ENCODE results near the gene TBC1D3G.
"Not testable (repeated sequence)": the region's sequence is repeated elsewhere in the genome, so short reads cannot be mapped to it uniquely, and the experiment has no call there.

Gene TBC1D3G

DNA sequence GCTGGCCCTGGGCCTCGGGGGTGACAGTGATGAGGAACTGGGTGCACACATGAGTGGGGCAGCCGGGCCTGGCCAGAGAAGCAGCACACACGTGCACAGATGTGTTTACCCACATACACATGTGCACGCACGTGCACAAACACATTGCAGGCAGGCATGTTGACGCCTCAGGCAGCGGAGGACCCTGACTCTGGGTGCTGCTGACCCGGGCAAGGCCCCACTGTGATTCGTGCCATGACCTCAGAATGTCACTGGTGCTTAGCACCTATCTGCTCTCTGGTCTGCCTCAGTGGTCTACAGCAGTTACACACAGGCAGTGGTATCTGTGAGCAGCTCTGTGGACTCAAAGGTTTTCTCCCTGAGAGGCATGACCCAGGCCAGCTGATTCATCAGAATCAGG is at the start of gene TBC1D3G:
TBC1D3G (plus strand) TSS at position 301 of the 400 bp plus-strand sequence. CDS start 1,528 bp downstream, outside the sequence.
- not testable (repeated sequence) for H3K27me3 ChIP-seq (ENCODE audit: control insufficient read depth, insufficient read depth, low read length); H3K9me3 ChIP-seq (ENCODE audit: control insufficient read depth, insufficient read depth, low read depth, low read length); H3K4me1 ChIP-seq (ENCODE audit: control insufficient read depth, insufficient read depth, low read length); H3K9ac ChIP-seq (ENCODE audit: low read length); H3K4me3 ChIP-seq (ENCODE audit: low read depth, low read length); H3K27ac ChIP-seq (ENCODE audit: low read depth, low read length); H3K36me3 ChIP-seq (ENCODE audit: control insufficient read depth, insufficient read depth, low read length)

DNA sequence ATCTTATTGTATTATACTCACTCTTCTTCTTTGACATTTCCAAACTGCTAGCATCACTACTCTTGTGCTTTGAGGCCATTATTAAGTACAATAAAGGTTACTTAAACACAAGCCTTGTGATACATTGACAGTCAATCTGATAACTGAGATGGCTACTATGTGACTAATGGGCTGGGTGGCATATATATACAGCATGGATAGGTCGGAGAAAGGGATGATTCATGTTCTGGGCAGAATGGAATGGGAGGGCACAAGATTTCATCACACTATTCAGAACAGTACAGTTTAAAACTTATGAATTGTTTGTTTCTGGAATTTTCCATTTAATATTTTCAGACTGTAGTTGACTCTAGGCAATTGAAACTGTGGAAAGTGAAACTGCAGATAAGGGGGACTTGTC is 40.4 kb upstream of the TBC1D3G start:
- H3K4me3 ChIP-seq (ENCODE audit: low read depth, low read length); H3K27me3 ChIP-seq (ENCODE audit: control insufficient read depth, insufficient read depth, low read length); H3K9ac ChIP-seq (ENCODE audit: low read length); H3K9me3 ChIP-seq (ENCODE audit: control insufficient read depth, insufficient read depth, low read depth, low read length); H3K27ac ChIP-seq (ENCODE audit: low read depth, low read length); H3K4me1 ChIP-seq (ENCODE audit: control insufficient read depth, insufficient read depth, low read length); H3K36me3 ChIP-seq (ENCODE audit: control insufficient read depth, insufficient read depth, low read length): not testable (repeated sequence)

DNA sequence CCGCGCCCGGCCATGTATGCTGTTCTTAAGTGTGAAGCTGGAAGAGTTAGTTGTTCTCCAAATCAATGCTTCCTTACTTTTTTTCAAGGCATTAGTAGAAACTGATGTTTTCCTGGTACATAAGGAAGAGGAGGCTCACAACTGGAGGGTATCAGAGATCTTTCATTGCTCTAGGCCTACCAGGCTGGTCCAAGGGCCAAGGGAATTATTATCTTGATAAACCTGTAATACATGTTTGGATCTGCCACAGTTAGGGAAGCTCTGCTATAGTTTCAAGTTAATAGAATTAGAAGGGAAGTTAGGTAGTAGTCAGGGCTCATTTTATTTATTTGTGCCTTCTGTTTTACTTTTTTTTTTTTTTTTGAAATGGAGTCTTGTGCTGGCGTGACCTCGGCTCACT is 39.5 kb upstream of the TBC1D3G start:
- H3K27me3 ChIP-seq (ENCODE audit: control insufficient read depth, insufficient read depth, low read length); H3K4me1 ChIP-seq (ENCODE audit: control insufficient read depth, insufficient read depth, low read length); H3K36me3 ChIP-seq (ENCODE audit: control insufficient read depth, insufficient read depth, low read length); H3K27ac ChIP-seq (ENCODE audit: low read depth, low read length); H3K4me3 ChIP-seq (ENCODE audit: low read depth, low read length); H3K9ac ChIP-seq (ENCODE audit: low read length); H3K9me3 ChIP-seq (ENCODE audit: control insufficient read depth, insufficient read depth, low read depth, low read length): not testable (repeated sequence)

DNA sequence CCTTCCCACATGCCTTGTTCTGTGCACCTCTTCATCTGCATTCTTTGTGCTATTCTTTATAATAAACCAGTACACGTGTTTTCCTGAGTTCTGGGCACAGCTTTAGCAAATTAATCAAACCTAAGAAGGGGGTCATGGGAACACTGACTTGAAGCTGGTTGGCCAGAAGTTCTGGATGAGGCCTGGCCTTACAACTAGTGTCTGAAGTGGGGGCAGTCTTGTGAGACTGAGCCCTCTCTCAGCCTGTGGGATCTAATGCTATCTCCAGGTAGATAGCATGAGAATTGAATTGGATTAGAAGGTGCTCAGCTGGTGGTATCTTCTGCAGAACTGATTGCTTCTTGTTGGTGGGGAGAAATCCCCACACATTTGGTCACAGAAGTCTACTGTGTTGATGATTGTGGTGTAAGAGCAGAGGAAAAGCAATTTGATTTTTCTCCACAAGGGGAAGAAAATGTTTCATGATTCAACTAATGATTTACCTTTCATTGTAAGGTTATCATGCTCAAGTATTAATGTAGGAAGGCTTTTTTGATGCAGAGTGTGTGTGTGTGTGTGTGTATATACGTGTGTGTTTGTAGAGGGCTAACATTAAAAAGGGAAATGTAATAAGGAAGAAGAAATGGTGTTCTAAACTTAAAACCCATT is 33.6 kb upstream of the TBC1D3G start:
- H3K9ac ChIP-seq (ENCODE audit: low read length); H3K36me3 ChIP-seq (ENCODE audit: control insufficient read depth, insufficient read depth, low read length); H3K27me3 ChIP-seq (ENCODE audit: control insufficient read depth, insufficient read depth, low read length); H3K4me1 ChIP-seq (ENCODE audit: control insufficient read depth, insufficient read depth, low read length); H3K9me3 ChIP-seq (ENCODE audit: control insufficient read depth, insufficient read depth, low read depth, low read length); H3K27ac ChIP-seq (ENCODE audit: low read depth, low read length); H3K4me3 ChIP-seq (ENCODE audit: low read depth, low read length): not testable (repeated sequence)

DNA sequence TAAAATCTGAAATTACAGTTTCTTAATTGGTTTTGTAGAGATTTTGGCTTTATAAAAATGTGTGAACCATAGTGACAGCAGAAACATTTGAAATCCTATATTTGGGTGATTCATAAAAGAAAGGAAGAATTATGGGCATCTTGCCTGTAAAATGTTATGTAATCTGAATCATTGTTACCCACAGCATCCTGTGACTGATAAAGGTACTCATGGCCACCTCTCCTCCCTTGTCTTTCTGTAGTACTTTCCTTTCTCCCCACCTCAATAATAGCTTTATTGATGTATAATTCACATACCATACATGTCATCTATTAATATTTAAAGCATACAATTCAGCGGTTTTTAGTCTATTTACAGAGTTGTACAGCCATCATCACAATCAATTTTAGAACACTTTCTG is 28.5 kb upstream of the TBC1D3G start:
- H3K4me1 ChIP-seq (ENCODE audit: control insufficient read depth, insufficient read depth, low read length); H3K27me3 ChIP-seq (ENCODE audit: control insufficient read depth, insufficient read depth, low read length); H3K4me3 ChIP-seq (ENCODE audit: low read depth, low read length); H3K9me3 ChIP-seq (ENCODE audit: control insufficient read depth, insufficient read depth, low read depth, low read length); H3K27ac ChIP-seq (ENCODE audit: low read depth, low read length); H3K36me3 ChIP-seq (ENCODE audit: control insufficient read depth, insufficient read depth, low read length); H3K9ac ChIP-seq (ENCODE audit: low read length): not testable (repeated sequence)

DNA sequence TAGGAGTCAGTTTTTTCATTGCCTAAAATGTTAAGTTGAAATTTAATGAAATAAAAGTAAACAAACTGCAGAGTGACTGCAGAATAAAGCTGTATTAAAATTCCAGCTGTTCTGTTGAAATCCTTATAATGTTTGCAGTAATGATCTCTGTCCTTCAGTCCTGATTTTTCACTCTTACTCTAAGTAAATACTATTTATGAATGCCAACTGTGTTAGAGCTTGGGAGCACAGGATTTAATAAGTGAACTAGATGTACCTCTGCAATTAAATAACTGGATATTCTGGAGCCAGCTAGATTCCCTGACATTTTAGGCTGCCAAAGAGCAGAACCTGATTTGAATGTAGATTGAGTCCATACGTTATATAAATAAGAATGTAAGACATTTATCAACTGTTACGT is 7.9 kb upstream of the TBC1D3G start:
- H3K27ac ChIP-seq (ENCODE audit: low read depth, low read length); H3K36me3 ChIP-seq (ENCODE audit: control insufficient read depth, insufficient read depth, low read length); H3K27me3 ChIP-seq (ENCODE audit: control insufficient read depth, insufficient read depth, low read length); H3K9me3 ChIP-seq (ENCODE audit: control insufficient read depth, insufficient read depth, low read depth, low read length); H3K9ac ChIP-seq (ENCODE audit: low read length); H3K4me3 ChIP-seq (ENCODE audit: low read depth, low read length); H3K4me1 ChIP-seq (ENCODE audit: control insufficient read depth, insufficient read depth, low read length): not testable (repeated sequence)

DNA sequence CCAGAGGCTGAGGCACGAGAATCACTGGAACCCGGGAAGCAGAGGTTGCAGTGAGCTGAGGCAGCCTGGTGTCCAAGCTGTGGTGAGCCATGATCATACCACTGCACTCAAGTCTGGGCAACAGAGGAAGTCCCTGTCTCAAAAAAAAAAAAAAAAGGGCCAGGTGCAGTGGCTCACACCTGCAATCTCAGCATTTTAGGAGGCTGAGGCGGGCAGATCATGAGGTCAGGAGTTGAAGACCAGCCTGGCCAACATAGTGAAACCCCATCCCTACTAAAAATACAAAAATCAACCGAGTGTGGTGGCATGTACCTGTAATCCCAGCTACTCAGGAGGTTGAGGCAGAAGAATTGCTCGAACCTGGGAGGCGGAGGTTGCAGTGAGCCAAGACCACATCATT is 38.8 kb downstream of the TBC1D3G start:
- not testable (repeated sequence) for H3K4me1 ChIP-seq (ENCODE audit: control insufficient read depth, insufficient read depth, low read length); H3K36me3 ChIP-seq (ENCODE audit: control insufficient read depth, insufficient read depth, low read length)

DNA sequence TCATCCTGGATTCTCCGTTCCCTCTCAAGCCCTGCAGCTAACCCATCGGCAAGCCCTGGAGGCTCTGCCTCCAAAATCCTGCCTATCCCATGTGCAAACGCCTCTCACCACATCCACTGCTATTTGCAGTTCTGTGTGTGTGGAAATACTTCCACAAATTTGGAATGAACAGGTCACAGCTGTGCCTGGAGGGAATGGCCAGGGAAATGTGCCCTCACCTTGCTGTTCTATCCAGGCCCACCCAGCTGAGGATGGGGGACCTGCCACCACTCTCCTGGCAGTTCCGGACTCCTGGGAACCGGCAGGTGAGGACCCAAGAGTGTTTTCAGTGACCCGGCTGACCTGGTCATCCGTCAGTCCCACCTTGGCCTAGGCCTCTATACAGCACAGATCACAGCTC is 52.3 kb downstream of the TBC1D3G start:
- H3K27me3 ChIP-seq (ENCODE audit: control insufficient read depth, insufficient read depth, low read length); H3K4me1 ChIP-seq (ENCODE audit: control insufficient read depth, insufficient read depth, low read length); H3K27ac ChIP-seq (ENCODE audit: low read depth, low read length); H3K36me3 ChIP-seq (ENCODE audit: control insufficient read depth, insufficient read depth, low read length); H3K9me3 ChIP-seq (ENCODE audit: control insufficient read depth, insufficient read depth, low read depth, low read length); H3K9ac ChIP-seq (ENCODE audit: low read length); H3K4me3 ChIP-seq (ENCODE audit: low read depth, low read length): not testable (repeated sequence)

More for the DNA sequence above, 38.8 kb downstream of the TBC1D3G start:
- H3K27me3 ChIP-seq (ENCODE audit: control insufficient read depth, insufficient read depth, low read length); H3K9me3 ChIP-seq (ENCODE audit: control insufficient read depth, insufficient read depth, low read depth, low read length); H3K4me3 ChIP-seq (ENCODE audit: low read depth, low read length); H3K27ac ChIP-seq (ENCODE audit: low read depth, low read length); H3K9ac ChIP-seq (ENCODE audit: low read length): not testable (repeated sequence)
